ENCODE results near the gene SLC35B2. TPM values are rescaled to one million over a fixed set of nuclear protein-coding genes. Genes with fewer than 3 reads are reported as not detected.

SLC35B2 gene
- total RNA-seq, 1 experiment from 2014 or later: 215 TPM

DNA sequence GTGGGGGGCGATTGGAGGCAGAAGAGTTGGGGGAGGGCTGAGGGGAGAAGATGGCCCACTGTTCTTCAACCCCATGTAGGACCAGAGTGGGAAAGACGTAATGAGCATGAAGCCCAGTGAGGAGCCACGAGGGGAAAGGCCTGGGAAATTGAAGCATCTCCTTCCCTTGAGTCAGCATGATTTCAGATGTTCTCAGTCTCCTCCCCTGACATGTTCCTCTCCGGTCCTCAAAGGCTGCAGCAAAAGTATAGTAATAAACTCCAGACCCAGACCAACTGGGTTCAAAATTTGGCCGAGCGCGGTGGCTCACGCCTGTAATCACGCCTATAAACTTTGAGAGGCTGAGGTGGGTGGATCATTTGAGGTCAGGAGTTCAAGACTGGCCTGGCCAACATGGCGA, 9.9 kb upstream of the SLC35B2 start:
- DNase-seq (ENCODE audit: low read depth): no peak

DNA sequence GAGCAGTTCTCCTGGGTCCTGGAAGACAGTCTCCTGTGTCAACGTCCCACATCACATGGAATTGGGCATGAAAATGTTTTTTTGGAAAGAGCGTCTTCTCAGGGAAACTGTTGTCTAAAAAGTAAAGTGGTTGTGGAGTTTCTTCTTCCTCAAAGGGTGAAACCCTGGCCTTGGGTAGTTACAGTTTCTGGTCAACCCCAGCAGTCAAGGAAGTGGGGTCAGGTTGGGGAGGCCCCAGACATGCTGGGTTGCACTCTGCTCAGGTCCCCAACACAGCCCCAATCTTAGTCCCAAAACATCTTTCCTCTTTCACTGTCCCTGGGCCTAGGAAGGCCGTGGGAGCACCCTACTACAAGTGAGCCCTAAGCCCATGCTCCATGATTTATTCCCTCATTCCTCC, 9.0 kb upstream of the SLC35B2 start:
- no peak for DNase-seq (ENCODE audit: low read depth)

DNA sequence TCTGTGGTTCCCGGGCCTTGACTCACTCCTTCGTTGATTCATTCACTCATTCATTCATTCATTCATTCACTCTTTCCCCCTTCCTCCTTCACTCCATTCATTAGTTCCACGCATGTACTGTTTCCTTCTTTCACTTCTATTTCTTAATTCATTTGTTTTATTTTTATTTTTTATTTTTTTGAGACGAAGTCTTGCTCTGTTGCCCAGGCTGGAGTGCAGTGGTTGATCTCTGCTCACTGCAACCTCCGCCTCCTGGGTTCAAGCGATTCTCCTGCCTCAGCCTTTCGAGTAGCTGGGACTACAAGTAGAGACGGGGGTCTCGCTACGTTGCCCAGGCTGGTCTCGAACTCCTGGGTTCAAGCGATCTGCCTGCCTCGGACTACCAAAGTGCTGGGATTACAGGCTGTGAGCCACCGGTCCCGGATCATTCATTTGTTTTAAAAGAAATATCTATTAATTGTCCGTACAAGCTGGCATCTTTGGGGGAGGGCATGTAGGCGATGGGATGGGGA, 8.4 kb upstream of the SLC35B2 start:
- no peak for DNase-seq (ENCODE audit: low read depth)

DNA sequence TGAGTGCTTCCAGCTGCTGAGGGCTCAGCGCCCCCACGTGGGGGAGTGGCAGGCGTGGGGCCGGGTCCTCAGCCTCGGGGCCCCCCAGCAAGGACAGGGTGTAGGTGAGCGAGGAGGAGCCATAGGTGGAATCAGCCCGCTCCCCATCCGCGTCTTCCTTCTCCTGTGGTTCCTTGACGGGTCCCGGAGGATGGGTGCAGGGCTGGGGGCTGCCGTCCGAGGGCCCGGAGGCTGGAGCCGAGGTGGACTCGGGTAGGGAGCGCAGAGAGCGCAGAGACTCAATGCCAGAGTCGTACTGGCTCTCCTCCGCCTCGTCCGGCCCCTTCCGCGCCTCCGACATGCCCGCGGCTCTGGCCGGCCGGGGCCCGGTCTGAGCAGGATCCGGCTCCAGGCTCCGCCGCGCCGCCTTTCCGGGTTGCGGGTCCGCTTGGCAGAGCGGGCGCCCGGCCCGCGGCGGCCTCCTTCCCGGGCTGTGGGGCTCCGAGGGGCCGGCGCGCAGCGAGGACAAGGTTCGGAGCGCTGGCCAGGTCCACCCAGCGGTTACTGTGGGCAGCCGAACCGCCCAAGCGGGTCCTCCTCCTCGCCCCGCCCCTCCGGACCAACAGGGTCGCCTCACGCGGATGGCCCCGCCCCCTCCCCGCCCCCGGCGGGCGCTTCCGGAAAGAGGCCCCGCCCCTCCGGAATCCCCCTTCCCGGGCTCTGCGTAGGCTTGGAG, 7.8 kb upstream of the SLC35B2 start, which contains the start of gene NFKBIE:
Gene NFKBIE (minus strand): TSS at position 545 of the 715 bp plus-strand sequence. CDS start 205 bp downstream, at position 340.
- peak; percentile 93 for DNase-seq (ENCODE audit: low read depth)

DNA sequence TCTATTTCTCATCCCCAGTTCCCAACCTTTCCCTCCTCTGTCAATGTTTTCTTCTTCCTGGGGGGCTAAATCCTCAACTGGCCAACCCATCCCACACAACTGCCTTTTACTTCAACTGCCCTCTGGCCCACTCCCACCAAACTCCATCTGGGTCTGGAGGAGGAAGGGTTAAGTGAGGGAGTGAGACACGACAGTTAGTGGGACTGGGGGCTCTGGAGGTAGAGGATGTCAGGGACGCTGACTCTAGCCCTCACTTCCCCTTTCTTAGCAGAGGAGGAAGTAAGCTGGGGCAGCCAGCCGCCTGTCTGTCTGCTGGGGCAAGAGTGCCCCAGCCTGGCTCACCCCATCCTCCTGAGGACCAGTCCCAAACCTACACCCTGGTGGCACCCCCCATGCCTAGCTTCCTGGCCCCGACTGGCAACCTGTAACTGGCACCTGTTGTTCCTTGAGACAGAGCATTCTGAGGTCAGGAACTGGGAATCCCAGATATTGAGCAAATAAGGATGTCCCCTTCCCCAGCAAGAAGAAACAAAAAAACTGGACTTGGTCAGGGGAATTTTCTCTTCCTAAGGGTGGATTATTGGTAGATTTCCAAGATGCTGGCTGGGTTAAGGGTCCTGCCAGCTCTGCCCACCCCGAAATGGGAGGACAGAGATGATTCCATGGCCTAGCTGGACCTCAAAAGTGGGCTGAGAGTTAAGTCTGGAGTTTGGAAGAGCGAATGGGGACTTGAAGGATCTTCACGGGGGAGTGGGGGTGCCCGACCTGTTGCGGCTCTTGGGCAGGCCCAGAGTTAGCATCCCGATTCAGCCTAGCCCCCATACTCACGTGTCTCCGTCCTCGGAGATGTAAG, 7.1 kb upstream of the SLC35B2 start:
- DNase-seq (ENCODE audit: low read depth): no peak

DNA sequence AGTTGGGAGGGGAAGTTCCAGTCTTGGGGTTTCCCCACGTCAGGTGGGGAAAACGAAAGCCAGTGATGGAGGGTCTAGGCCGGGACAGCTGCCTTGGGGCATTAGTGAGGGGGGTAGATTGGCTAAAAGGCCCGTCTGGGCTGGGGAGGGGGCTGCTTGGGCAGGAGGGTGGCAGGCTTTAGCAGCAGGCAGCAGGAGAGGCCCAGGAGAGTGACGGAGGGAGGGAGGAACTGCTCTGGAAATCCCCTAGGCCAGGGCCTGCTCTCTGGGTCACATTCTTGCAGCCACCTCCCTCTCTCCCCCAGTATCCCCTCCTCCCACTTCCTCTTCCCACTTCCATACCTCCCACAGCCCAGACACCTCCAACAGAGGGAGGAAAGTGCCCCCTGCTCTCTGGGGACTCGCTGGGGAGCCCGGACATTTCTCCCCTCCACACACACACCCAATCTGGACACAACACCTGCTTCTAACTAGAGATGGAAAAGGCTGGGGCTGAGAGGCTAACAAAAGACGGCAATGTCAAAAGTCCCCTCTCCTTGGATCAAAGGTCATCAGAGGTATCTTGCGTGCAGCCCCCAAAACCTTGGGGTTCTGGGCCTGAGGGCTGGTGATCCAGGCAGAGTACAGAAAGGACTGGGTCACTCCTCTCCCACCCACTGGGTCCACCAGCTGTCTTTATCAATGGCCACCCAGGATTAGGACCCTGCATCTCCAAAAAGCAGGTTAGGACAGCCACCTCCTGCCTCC, 6.2 kb upstream of the SLC35B2 start:
- DNase-seq (ENCODE audit: low read depth): peak; percentile 65

DNA sequence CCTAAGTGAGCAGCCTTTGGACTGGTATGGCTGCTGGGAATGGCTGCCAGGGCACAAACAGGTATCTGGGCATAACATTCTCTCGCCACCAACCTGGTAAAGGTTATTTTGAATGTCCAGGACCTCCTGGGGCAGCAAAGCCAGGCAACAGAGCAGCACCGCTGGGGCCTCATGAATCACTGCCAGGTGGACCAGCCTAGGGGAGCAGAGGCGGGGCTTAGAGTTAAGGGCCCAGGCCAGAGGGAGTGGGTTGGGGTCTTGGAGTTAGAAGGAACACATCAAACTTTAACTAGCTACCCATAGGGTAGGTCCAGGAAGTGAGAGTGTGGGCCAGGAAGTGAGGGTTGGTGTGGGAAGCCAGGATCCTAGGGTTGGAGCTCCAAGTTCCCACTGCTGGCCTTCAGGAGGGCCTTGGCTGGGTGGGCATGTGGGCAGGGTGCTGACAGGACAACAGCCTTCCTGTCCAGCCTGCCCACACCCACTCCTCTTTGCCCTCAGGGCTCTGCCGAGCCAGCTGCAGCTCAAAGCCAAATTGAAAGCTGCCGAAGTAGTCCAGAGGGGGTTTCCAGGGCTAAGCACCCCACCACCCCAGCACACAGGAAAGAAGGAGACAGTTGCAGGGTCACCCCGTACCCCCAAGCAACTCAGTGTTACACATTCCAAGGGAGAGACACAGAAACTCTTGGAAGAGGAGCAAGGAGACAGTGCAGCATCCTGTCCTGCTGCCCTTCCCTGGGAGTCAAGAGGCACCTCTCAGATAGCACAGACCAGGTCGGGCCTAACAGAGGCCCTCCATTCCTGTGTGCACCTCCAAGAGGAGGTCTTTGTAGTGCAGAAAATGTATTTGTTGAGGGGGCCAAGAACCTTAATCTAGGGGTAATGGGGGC, 5.4 kb upstream of the SLC35B2 start:
- DNase-seq (ENCODE audit: low read depth): no peak

DNA sequence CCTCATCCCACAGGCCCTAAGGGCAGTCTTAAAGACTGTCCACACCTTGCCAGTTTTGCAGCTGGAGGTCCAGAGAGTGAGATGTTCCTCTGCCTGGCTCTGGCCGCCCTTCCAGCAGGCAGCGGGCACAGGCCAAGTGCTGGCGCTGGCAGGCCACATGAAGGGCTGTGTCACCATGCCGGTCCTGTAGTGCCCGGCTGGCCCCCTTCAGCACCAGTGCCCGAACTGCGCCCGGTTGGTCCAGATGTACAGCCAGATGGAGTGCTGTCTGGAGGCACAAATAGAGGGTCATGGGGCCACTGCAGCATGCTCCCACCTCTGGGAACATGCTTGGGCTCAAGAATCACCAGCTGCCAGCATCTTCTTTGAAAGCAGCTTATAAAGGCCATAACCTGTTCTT, 4.3 kb upstream of the SLC35B2 start:
- DNase-seq (ENCODE audit: low read depth): no peak

DNA sequence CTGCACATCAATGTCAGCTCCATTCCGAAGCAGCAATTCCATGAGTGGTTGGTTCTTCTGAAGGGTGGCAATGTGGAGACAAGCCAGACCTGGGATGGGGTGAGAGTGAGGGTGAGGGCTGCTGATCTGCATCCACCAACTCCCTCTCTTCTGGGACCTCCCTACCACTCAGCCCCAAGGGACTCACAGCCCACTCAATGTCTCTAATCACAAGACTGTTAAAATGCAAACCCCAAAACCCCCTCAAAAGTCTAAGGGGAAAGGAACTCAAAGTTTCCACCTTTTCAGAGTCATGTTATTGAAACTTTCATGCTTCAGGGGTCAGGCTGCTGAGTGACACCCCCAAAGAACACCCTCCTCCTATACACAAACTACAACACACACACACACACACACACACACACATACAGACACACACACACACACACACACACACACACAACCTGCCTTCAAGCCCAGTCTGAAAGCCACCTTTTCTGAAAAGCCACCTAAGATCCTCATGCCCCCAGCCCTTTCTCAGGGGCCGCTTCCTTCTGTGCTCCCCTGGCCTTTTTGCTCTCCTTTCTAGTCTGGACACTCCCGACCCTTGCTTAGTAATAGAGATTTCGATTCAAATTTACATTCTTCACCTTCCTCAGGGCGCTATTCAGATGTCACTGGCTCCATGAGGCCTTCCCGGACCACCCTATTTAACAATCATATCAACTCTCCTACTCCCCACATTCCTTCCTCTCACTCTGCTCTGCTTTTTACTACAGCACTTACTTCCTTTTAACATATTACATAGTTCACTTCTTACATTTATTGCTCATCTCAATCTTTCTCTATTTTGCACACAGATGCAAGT, 3.3 kb upstream of the SLC35B2 start:
- no peak for DNase-seq (ENCODE audit: low read depth)

DNA sequence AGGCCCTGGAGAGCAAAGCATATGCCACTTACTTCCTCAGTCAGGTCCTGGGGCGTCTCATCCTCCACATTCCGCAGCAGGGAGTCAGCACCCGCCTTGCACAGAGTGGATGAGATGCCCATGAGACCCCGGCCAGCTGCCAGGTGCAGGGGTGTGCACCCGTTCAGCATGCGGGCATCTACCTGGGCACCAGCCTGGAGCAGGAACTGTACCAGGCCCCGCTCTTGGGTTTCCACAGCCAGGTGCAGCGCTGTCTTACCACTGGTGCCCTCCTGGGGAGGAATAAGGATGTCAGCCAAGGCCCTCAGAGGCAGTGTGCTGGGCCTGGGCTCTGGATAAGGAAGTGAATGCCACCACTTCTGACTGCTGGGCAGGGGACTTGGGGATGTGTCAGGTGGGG, 2.7 kb upstream of the SLC35B2 start:
- no peak for DNase-seq (ENCODE audit: low read depth)

DNA sequence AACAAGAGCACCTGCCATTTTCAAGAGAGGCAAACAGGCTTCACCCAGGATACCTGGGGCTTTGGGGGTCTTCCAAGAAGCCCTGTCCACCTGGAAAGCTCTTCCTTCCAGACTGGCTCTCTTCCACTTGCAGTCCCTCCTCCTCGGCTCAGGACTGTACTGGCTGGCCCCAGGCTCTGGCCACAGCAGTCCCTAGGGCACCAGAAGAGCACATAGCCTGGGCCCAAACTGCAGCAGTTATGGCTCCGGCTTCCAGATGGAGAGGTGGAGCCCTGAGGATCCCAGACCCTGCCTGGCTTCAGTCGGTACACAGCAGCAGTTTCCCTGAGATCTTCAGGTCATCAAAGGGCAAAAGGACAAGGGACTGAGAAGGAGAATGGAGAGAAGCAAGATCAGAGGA, 1.6 kb upstream of the SLC35B2 start:
- DNase-seq (ENCODE audit: low read depth): no peak

DNA sequence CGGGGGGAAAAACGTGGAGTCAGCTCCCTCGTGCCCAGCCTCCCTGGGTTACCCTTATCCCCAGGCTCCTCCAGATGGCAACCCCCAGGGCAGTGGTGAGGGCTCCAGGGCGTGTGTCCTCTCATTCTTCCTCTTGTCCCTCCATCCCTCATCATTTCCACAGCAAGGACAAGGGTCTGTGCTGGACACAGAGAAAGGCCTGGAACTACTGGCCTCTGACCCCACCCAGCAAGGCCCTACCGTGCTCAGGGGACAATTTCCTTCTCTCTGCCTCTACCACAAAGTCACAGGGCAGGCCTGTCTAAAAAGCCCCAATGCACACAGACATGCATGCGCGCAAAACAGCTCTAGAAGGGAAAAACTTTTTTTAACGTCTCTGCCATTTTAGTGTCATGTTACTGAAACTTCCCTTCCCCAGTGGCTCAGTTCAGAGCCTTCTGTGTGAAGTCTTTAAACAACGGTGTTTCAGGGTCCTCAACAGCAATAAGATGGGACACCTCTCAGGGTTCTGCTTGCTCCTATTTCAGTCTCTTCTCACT, 1.1 kb upstream of the SLC35B2 start:
- no peak for DNase-seq (ENCODE audit: low read depth)

DNA sequence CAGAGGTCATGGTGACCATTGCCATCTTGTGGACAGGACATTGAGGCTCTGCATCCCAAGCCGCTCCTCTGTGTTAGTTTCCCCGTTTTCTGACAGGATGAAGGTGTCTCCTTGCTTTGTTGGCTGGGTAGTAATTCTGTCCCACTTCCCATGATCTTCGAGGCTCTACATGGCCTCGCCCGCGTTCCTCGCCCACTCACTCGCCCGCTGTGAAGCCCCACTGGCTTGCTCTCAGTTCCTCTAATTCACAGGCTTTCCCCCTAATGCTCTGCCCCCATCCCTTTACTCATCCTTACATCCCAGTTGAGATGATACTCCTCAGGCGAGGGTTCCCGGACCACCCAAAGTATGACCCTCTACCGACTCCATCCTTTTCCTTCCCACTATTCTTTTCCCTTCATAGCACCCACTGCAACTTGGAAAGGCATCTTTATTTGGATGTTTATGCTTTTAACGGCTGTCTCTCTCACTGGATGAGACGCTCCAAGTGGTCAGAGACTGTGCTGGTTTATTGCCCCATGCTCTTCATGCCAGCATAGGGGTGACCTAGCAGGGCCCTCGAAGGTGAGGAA, 511 bp upstream of the SLC35B2 start:
- DNase-seq (ENCODE audit: low read depth): no peak

DNA sequence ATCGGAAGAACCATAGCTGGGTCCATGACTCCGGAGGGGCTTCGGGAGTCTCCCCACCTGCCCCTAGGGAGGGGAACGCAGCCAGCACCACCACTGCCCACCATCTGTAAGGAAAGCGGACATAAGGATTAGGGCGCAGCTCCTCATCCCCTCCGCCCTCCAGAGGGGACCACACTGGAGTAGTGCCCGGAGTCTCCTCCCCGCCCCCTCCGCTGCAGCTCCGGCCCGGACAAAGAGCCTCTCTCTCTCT, 628 bp downstream of the SLC35B2 start:
- no peak for DNase-seq (ENCODE audit: low read depth)

DNA sequence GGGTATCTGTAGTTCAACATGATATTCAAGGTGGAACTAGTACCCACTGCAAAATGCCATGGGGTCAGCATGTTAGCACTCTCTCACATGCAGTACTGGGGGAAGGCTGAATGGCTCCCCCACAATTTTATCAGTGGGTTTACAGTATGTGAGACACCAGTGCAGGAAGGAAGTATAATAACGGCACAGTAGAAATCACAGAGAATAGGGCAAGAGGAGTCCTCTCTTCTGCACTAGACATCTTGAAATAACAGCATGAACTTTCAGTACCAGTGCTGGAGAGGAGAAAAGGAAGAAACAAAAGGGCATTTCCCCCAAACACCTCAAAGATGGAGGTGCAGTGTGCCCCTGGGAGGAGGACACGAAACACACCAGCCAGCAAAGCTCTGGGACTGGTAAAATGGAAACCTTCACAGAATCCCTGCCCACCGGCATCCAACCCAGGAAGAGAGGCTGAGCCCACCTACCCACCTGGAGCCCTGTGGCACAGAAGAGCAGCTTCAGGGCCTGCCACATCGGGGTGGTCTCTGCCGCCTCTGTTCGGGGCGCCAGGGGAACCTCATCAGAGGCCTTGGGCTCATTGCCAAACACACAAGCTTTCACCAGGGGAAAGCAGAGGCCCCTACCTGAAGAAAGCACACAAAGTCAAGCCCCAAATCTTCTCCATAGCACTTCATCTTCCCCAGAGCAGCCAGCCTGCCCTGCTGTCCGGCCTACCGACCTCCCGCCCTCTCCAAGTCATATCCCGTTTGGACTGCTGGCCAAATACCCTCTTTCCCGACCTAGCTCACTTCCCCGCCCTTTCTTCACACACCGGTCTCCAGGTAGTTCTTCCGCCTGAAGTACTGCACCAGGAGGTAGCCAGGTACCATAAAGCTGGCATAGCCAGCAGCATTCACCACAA, 1.2 kb downstream of the SLC35B2 start:
- DNase-seq (ENCODE audit: low read depth): peak; percentile 30

DNA sequence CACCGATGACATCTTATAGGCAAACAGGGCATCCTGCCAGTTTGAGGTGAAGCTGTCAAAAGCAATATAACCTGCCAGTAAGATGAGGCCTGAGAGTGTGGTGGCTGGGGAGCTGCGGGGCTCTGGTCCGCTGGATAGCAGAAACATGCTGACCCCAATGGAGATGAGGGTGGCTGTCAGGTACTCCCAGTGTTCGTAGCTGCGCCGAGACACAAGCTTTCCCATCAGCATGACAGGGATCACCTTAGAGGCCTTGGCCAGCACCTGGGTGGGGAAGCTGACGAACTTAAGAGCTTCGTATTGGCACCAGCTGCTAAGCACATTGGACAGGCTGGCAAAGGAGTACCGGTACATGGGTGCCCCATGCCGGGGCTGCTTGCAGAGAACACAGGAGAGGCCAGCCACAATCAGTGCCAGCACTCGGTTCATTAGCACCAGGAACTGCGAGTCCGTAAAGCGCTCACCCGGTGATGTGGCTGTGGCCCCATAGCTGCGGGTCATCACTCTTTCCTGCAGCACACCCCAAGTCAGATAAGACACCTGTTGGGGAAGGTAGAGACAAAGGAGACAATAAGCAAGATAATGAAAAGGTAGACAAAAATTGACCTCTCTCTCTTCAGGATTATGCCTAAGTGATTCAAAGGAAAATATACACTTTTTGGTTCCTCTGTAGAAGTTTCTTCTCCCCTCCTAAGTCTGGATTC, 2.1 kb downstream of the SLC35B2 start:
- DNase-seq (ENCODE audit: low read depth): peak; percentile 36

DNA sequence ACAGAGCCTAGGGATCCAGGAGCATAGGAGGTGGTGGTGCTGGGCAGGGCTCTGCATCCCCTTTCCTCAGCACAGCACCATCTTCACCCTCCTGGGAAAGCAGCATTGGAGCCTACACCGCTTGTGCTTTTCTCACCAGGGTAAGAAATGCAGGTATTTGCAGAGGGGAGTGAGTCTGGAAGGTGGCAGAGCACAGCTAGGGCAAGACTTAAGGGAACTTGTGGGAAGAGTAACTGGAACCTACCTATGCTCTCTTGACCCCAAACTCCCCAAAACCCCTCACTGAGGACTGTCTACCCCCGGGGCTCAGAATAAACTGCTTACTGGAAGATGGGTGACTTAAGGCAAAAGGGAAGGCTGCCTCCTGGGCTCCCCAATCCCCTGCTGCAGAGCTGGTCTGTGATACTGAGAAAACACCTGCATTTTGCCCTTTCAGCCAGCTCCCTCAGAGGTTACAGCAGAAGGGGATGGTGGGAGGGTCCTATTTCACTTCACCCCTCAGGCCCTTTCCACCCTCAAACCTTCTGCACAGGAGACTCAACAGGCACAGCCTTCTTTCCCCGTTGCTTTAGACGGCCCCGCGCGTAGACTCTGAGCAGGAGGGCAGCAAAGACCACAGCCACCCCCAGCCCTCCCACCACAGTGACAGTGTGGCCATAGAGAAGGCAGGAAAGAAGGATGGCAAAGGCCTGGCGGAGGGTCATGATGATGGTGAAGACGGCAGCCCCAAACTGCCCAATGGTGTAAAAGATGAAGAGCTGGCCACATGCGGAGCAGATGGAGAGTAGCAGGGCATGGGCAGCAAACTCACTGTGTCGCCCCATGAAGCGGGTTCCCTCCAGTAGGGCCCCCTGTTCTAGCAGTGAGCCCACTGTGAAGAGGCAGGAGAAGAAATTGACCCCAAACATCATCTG, 2.9 kb downstream of the SLC35B2 start:
- no peak for DNase-seq (ENCODE audit: low read depth)
